GM23338 (cell line): ENCODE results near the gene CLDN11. TPM values are rescaled to one million over a fixed set of nuclear protein-coding genes. Genes with fewer than 3 reads are reported as not detected.

Experiments
- ATAC-seq: fragments of 200-7000 bp; cut with Tn5 transposase; 3 replicates; pipeline ENCODE4 v1.9.1; 2020
- DNase-seq: peaks from one replicate; pipeline ENCODE4 v3.0.0-alpha.2; 2015; ENCODE audit warnings: low spot score
- H2AFZ ChIP-seq: fragments of 200-600 bp; sonication (generic); 2 replicates; pipeline ENCODE4 v1.8.0; 2016; ENCODE audit warnings: antibody characterized with exemption, mild to moderate bottlenecking, moderate library complexity
- H3F3A ChIP-seq: fragments of 200-600 bp; sonication (generic); replicated peaks from 2 replicates; pipeline ENCODE4 v1.8.0; 2017; ENCODE audit warnings: antibody characterized with exemption, mixed run types, low read depth
- H3K27ac ChIP-seq: fragments of 200-600 bp; sonication (generic); 2 replicates; pipeline ENCODE4 v1.6.1; 2016; ENCODE audit warnings: low read depth
- H3K27me3 ChIP-seq: fragments of 200-600 bp; sonication (generic); 2 replicates; pipeline ENCODE4 v1.8.0; 2016; ENCODE audit warnings: mild to moderate bottlenecking, mixed run types, moderate library complexity; ENCODE audit not compliant: insufficient read depth
- H3K36me3 ChIP-seq: fragments of 200-600 bp; sonication (generic); 2 replicates; pipeline ENCODE4 v1.8.0; 2016; ENCODE audit warnings: mild to moderate bottlenecking; ENCODE audit not compliant: insufficient read depth
- H3K4me1 ChIP-seq: fragments of 200-600 bp; sonication (generic); 2 replicates; pipeline ENCODE4 v1.8.0; 2016; ENCODE audit warnings: mild to moderate bottlenecking, moderate library complexity; ENCODE audit not compliant: insufficient read depth
- H3K4me2 ChIP-seq: fragments of 200-600 bp; sonication (generic); 2 replicates; pipeline ENCODE4 v1.7.1; 2017; ENCODE audit warnings: mixed run types
- H3K4me3 ChIP-seq: fragments of 200-600 bp; sonication (generic); 2 replicates; pipeline ENCODE4 v1.6.1; 2016; ENCODE audit warnings: mixed run types
- H3K79me2 ChIP-seq: fragments of 200-600 bp; sonication (generic); replicated peaks from 2 replicates; pipeline ENCODE4 v1.8.0; 2017; ENCODE audit warnings: mild to moderate bottlenecking; ENCODE audit not compliant: insufficient read depth
- H3K9me2 ChIP-seq: fragments of 200-600 bp; sonication (generic); 2 replicates; pipeline ENCODE4 v1.8.0; 2017; ENCODE audit not compliant: insufficient read depth
- H4K20me1 ChIP-seq: fragments of 200-600 bp; sonication (generic); replicated peaks from 2 replicates; pipeline ENCODE4 v1.8.0; 2017; ENCODE audit warnings: mild to moderate bottlenecking; ENCODE audit not compliant: insufficient read depth
- H3K27ac Mint-ChIP-seq: 2 replicates; pipeline ENCODE4 v1.8.0; 2020; ENCODE audit warnings: inconsistent platforms, mild to moderate bottlenecking, moderate library complexity, mixed read lengths
- H3K27me3 Mint-ChIP-seq: 3 replicates; pipeline ENCODE4 v1.8.0; 2022; ENCODE audit warnings: low read depth, mild to moderate bottlenecking, moderate library complexity, mixed read lengths, inconsistent platforms; ENCODE audit not compliant: insufficient read depth, poor library complexity
- H3K36me3 Mint-ChIP-seq: 3 replicates; pipeline ENCODE4 v1.8.0; 2021; ENCODE audit warnings: low read depth, mild to moderate bottlenecking, inconsistent platforms, moderate library complexity, mixed read lengths
- H3K4me1 Mint-ChIP-seq: 3 replicates; pipeline ENCODE4 v1.8.0; 2020; ENCODE audit warnings: mild to moderate bottlenecking, inconsistent platforms, mixed read lengths
- H3K4me3 Mint-ChIP-seq: 3 replicates; pipeline ENCODE4 v1.8.0; 2021; ENCODE audit warnings: moderate library complexity, mild to moderate bottlenecking, inconsistent platforms, mixed read lengths
- H3K9me3 Mint-ChIP-seq: 3 replicates; pipeline ENCODE4 v1.8.0; 2020; ENCODE audit warnings: moderate library complexity, mild to moderate bottlenecking, inconsistent platforms, mixed read lengths
- EZH2phosphoT487 ChIP-seq: fragments of 200-600 bp; sonication (generic); IDR thresholded peaks from one replicate; pipeline ENCODE4 v1.8.1; 2018; ENCODE audit warnings: antibody characterized with exemption; ENCODE audit not compliant: unreplicated experiment
- ZNF114 ChIP-seq: fragments of 250-450 bp; sonication (Bioruptor Pico); IDR thresholded peaks from 2 replicates; pipeline ENCODE4 v1.5.0; 2020; ENCODE audit warnings: mild to moderate bottlenecking, moderate library complexity
- ZNF331 ChIP-seq: fragments of 250-450 bp; sonication (Bioruptor Pico); IDR thresholded peaks from 2 replicates; pipeline ENCODE4 v1.5.0; 2020; ENCODE audit warnings: low read depth, mild to moderate bottlenecking, moderate library complexity
- ZNF462 ChIP-seq: fragments of 250-450 bp; sonication (Bioruptor Pico); IDR thresholded peaks from 2 replicates; pipeline ENCODE4 v1.5.0; 2020; ENCODE audit warnings: mild to moderate bottlenecking, moderate library complexity
- polyA plus RNA-seq: library from polyadenylated mRNA; unstranded; fragments of >200 nt; fragmentation: Nextera tagmentation; extraction: Ambion mirVana; gene quantifications from 2 replicates; pipeline ENCODE4 v1.2.1, GENCODE V29; 2016
- total RNA-seq: library from RNA; depleted of rRNA; stranded (reverse); fragments of >200 nt; shearing (Covaris generic); gene quantifications from 2 replicates; pipeline ENCODE4 v1.2.3, GENCODE V29; 2014

The CLDN11 gene
- total and polyA plus RNA-seq, 2 experiments from 2014 or later, result 5.2 to 8.3 TPM

GRCh38 chr3:170454509-170454908, 35.8 kb downstream of the CLDN11 start:
- no peaks in the 10 kb centered on the region for H3K9me2 ChIP-seq
- no peak overlapping the region for H3K27ac ChIP-seq
- no peaks in the 10 kb centered on the region for H3K79me2 ChIP-seq
- H3K27ac Mint-ChIP-seq, result no peak overlapping the region
- no peak for TF ChIP-seq EZH2phosphoT487
- peak overlapping the region; percentile 57; the same call in 1 of the 2 replicates for H2AFZ ChIP-seq
- peaks cover 5% of the 10 kb centered on the region for H3K27me3 Mint-ChIP-seq
- DNase-seq (no peak), ATAC-seq (no peak)
- H4K20me1 ChIP-seq, result no peaks in the 10 kb centered on the region
- no peaks in the 10 kb centered on the region for H3K27me3 ChIP-seq
- no peaks in the 10 kb centered on the region for H3F3A ChIP-seq
- H3K36me3 Mint-ChIP-seq, result no peaks in the 10 kb centered on the region
- H3K9me3 Mint-ChIP-seq, result no peaks in the 10 kb centered on the region
- H3K4me3 ChIP-seq, result no peak overlapping the region
- H3K4me2 ChIP-seq, result no peak overlapping the region
- peaks cover 4% of the 10 kb centered on the region for H3K4me1 ChIP-seq
- peaks cover 4% of the 10 kb centered on the region for H3K4me1 Mint-ChIP-seq
- no peak overlapping the region for H3K4me3 Mint-ChIP-seq
- no peaks in the 10 kb centered on the region for H3K36me3 ChIP-seq

DNA sequence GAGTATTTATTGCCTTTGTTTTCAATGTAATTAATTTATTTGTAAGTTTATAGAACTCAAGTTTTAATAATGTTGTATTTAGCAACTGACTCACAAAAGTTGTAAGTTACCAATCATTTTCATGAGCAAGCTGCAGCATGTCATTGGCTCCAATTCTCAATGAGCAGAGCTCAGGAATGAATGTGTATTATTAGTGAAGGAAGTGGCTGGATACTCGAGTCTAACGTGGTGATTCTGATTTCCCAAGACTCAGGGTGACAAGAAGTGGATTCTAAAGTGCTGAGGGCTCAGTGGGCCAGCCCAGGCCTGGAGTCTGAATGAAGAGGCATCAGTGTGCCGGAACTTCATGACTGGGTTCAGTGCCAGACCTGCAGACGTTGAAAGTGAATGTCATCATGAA, 39.6 kb downstream of the CLDN11 start:
- no peaks in the 10 kb centered on the region for H3K36me3 ChIP-seq
- H3K4me1 Mint-ChIP-seq, result no peaks in the 10 kb centered on the region
- no peak overlapping the region for H3K4me2 ChIP-seq
- H3K4me3 Mint-ChIP-seq, result no peak overlapping the region
- no peak for TF ChIP-seq ZNF114 (CRISPR knock-in tag)
- TF ChIP-seq ZNF331 (CRISPR knock-in tag), result no peak
- no peak for TF ChIP-seq ZNF462 (CRISPR knock-in tag)
- no peaks in the 10 kb centered on the region for H3K27me3 ChIP-seq
- no peak for DNase-seq
- no peaks in the 10 kb centered on the region for H3K9me3 Mint-ChIP-seq
- ATAC-seq, result no peak
- no peaks in the 10 kb centered on the region for H3K9me2 ChIP-seq
- H3K79me2 ChIP-seq, result no peaks in the 10 kb centered on the region
- H4K20me1 ChIP-seq, result no peaks in the 10 kb centered on the region
- peak overlapping the region; percentile 43; the same call in 1 of the 2 replicates for H2AFZ ChIP-seq
- no peaks in the 10 kb centered on the region for H3K36me3 Mint-ChIP-seq
- H3K4me1 ChIP-seq, result no peaks in the 10 kb centered on the region
- H3K27ac ChIP-seq, result no peak overlapping the region
- H3F3A ChIP-seq, result no peaks in the 10 kb centered on the region
- H3K27ac Mint-ChIP-seq, result no peak overlapping the region
- peaks cover 2% of the 10 kb centered on the region for H3K27me3 Mint-ChIP-seq
- H3K4me3 ChIP-seq, result no peak overlapping the region
